Neural progenitor cell (in vitro differentiated cells): Measurements from ENCODE around the gene SCN10A. TPM values are rescaled to one million over a fixed set of nuclear protein-coding genes. Genes with fewer than 3 reads are reported as not detected.
A peak's percentile ranks its signal among the peaks of the same experiment; 100 is the strongest.

ENCODE experiments used
- DNase-seq: peaks from one replicate; pipeline ENCODE4 v3.0.0-alpha.2; 2016; ENCODE audit warnings: low spot score
- H2AFZ ChIP-seq: fragments of 200-600 bp; sonication (generic); replicated peaks from 2 replicates; pipeline ENCODE4 v1.6.1; 2016; ENCODE audit warnings: antibody characterized with exemption
- H3F3A ChIP-seq: fragments of 200-600 bp; sonication (generic); 2 replicates; pipeline ENCODE4 v1.6.1; 2016; ENCODE audit warnings: antibody characterized with exemption, low read depth
- H3K27ac ChIP-seq: fragments of 200-600 bp; sonication (generic); 2 replicates; pipeline ENCODE4 v1.5.1; 2016; ENCODE audit warnings: mild to moderate bottlenecking
- H3K27me3 ChIP-seq: fragments of 200-600 bp; sonication (generic); 2 replicates; pipeline ENCODE4 v1.6.1; 2016; ENCODE audit warnings: mild to moderate bottlenecking, moderate library complexity
- H3K36me3 ChIP-seq: fragments of 200-600 bp; sonication (generic); 2 replicates; pipeline ENCODE4 v1.5.1; 2016
- H3K4me1 ChIP-seq: fragments of 200-600 bp; sonication (generic); 2 replicates; pipeline ENCODE4 v1.6.1; 2016; ENCODE audit warnings: mixed run types
- H3K4me2 ChIP-seq: fragments of 200-600 bp; sonication (generic); 2 replicates; pipeline ENCODE4 v1.6.1; 2016
- H3K4me3 ChIP-seq: fragments of 200-600 bp; sonication (generic); 2 replicates; pipeline ENCODE4 v1.5.1; 2016
- H3K79me2 ChIP-seq: fragments of 200-600 bp; sonication (generic); 2 replicates; pipeline ENCODE4 v1.6.1; 2016; ENCODE audit warnings: low read depth
- H3K9ac ChIP-seq: fragments of 200-600 bp; sonication (generic); 2 replicates; pipeline ENCODE4 v1.6.1; 2016
- H3K9me3 ChIP-seq: fragments of 200-600 bp; sonication (generic); 2 replicates; pipeline ENCODE4 v1.5.1; 2016; ENCODE audit warnings: low read depth
- H4K20me1 ChIP-seq: fragments of 200-600 bp; sonication (generic); 2 replicates; pipeline ENCODE4 v1.6.1; 2016; ENCODE audit warnings: low read depth
- H3K27ac Mint-ChIP-seq: 3 replicates; pipeline ENCODE4 v1.8.0; 2021; ENCODE audit warnings: mixed read lengths
- H3K27me3 Mint-ChIP-seq: 2 replicates; pipeline ENCODE4 v1.8.0; 2022; ENCODE audit warnings: low read depth, mild to moderate bottlenecking, inconsistent platforms, moderate library complexity, mixed read lengths; ENCODE audit not compliant: insufficient read depth
- H3K36me3 Mint-ChIP-seq: 3 replicates; pipeline ENCODE4 v1.8.0; 2021; ENCODE audit warnings: mixed read lengths
- H3K4me1 Mint-ChIP-seq: 3 replicates; pipeline ENCODE4 v1.8.0; 2021; ENCODE audit warnings: mixed read lengths
- H3K4me3 Mint-ChIP-seq: 3 replicates; pipeline ENCODE4 v1.8.0; 2021; ENCODE audit warnings: mild to moderate bottlenecking, moderate library complexity, mixed read lengths
- H3K9me3 Mint-ChIP-seq: 3 replicates; pipeline ENCODE4 v1.8.0; 2020; ENCODE audit warnings: mixed read lengths
- EZH2 ChIP-seq: fragments of 200-600 bp; sonication (generic); IDR thresholded peaks from 2 replicates; pipeline ENCODE4 v1.6.1; 2017; ENCODE audit warnings: antibody characterized with exemption, mild to moderate bottlenecking, moderate library complexity
- EZH2phosphoT487 ChIP-seq: fragments of 200-600 bp; sonication (generic); IDR thresholded peaks from 2 replicates; pipeline ENCODE4 v1.6.1; 2017; ENCODE audit warnings: antibody characterized with exemption
- total RNA-seq: library from RNA; depleted of rRNA; stranded (reverse); fragments of >200 nt; gene quantifications from 2 replicates; pipeline ENCODE4 v1.2.3, GENCODE V29; 2015; ENCODE audit warnings: low replicate concordance
- TF ChIP-seq, protein P1 (sequence below): fragments of 200-600 bp; sonication (generic); IDR thresholded peaks from 2 replicates; pipeline ENCODE4 v1.5.1; 2017; ENCODE audit warnings: antibody characterized with exemption, mild to moderate bottlenecking

The SCN10A gene
- total RNA-seq, 1 donor from 2014 or later: not detected

DNA sequence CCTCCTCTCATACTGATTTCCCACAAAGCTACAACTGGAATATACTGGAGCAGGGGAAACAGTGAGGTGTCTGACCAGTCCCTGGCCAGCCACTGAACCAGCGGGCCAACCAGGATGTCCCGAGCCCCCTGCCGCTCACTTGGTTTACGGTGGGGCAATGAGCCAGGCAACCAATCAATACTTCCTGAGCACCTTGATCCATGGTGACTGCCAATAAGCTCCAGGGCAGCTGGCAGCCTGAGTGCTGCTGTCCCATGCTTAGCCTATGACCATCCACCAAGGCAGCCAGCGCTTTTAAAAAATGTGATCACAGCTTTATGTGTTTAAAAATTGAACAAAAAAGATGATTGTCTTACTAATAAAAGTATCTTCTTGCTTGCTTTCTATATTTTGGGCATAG lies 4.2 kb downstream of the SCN10A start:
- Histone ChIP-seq H3K4me2 (no peak overlapping the region), H3K9ac (no peak overlapping the region), H3K4me3 (no peak overlapping the region), H3K27me3 (peaks cover 40% of the 10 kb centered on the region), H3K79me2 (no peaks in the 10 kb centered on the region), H3K9me3 (no peaks in the 10 kb centered on the region), H3K36me3 (no peaks in the 10 kb centered on the region), H3K4me1 (no peaks in the 10 kb centered on the region), H3K27ac (no peak overlapping the region), H2AFZ (no peak overlapping the region), H3F3A (no peaks in the 10 kb centered on the region), H4K20me1 (no peaks in the 10 kb centered on the region)
- H3K4me1 Mint-ChIP-seq: no peaks in the 10 kb centered on the region
- no peaks in the 10 kb centered on the region for H3K36me3 Mint-ChIP-seq
- H3K27me3 Mint-ChIP-seq: peaks cover 5% of the 10 kb centered on the region
- H3K27ac Mint-ChIP-seq: no peak overlapping the region
- no peaks in the 10 kb centered on the region for H3K9me3 Mint-ChIP-seq
- TF ChIP-seq, protein P1, sequence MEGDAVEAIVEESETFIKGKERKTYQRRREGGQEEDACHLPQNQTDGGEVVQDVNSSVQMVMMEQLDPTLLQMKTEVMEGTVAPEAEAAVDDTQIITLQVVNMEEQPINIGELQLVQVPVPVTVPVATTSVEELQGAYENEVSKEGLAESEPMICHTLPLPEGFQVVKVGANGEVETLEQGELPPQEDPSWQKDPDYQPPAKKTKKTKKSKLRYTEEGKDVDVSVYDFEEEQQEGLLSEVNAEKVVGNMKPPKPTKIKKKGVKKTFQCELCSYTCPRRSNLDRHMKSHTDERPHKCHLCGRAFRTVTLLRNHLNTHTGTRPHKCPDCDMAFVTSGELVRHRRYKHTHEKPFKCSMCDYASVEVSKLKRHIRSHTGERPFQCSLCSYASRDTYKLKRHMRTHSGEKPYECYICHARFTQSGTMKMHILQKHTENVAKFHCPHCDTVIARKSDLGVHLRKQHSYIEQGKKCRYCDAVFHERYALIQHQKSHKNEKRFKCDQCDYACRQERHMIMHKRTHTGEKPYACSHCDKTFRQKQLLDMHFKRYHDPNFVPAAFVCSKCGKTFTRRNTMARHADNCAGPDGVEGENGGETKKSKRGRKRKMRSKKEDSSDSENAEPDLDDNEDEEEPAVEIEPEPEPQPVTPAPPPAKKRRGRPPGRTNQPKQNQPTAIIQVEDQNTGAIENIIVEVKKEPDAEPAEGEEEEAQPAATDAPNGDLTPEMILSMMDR: no peak
- no peak for DNase-seq
- no peak overlapping the region for H3K4me3 Mint-ChIP-seq

DNA sequence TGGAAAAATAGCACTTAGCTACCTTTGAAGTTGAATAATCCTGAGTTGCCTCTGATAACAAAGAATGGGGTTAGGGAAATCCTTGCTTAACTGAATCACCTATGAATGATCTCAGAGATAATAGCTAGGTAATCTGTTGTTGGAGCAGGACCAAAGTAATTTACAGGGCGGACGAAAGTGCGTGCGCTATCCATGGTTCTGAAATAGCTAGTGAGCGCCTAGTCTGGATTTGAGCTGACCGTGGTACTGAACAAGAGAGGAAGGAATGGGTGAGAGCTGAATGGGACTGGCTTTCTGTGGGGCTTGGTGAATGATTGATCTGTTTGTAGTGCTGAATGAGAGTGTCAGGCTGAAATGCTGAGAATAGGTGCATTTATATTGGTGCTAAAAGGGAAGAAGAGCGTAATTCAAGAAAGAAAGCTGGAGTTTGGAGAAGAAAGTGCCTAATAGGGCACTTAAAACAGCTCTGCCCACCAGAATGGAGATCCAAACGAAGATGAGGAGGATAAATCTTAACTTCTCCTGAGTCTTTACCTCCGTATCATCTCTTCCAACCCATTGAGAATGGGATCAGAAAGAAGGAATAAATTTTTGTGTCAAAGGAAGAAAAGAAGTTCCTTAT lies 10.1 kb downstream of the SCN10A start:
- H2AFZ ChIP-seq: no peak overlapping the region
- no peak overlapping the region for H3K9ac ChIP-seq
- Mint-ChIP-seq H3K36me3 (no peaks in the 10 kb centered on the region), H3K4me3 (no peak overlapping the region), H3K4me1 (no peaks in the 10 kb centered on the region), H3K27me3 (peaks cover 8% of the 10 kb centered on the region), H3K9me3 (no peaks in the 10 kb centered on the region), H3K27ac (no peak overlapping the region)
- H3F3A ChIP-seq: no peaks in the 10 kb centered on the region
- H3K4me2 ChIP-seq: no peak overlapping the region
- H3K27me3 ChIP-seq: peaks cover 62% of the 10 kb centered on the region
- H3K36me3 ChIP-seq: no peaks in the 10 kb centered on the region
- no peak for TF ChIP-seq EZH2
- no peak for TF ChIP-seq EZH2phosphoT487
- TF ChIP-seq, protein P1: no peak
- no peaks in the 10 kb centered on the region for H3K79me2 ChIP-seq
- no peaks in the 10 kb centered on the region for H3K9me3 ChIP-seq
- no peak overlapping the region for H3K27ac ChIP-seq
- H3K4me1 ChIP-seq: no peaks in the 10 kb centered on the region
- H4K20me1 ChIP-seq: peaks cover 5% of the 10 kb centered on the region
- DNase-seq: peak; percentile 95
- H3K4me3 ChIP-seq: no peak overlapping the region

DNA sequence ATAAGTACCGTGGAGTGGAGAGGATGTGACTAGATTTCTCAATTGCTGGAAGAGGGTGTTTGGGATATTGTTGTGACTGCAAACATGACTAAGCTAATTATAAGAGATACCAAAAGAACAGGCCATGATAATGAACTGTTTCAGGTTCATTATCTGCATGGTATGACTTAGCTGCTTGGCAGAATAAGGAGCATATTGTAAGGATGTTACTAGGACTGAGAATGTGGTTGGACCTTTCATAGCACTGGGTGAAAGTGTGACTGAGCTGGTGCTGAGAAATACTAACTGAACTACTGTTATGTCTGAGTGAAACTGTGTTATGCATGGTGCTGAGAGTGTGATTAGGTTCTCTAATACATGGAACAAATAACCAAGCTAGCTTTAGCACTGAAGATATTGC lies 11.0 kb downstream of the SCN10A start:
- Histone ChIP-seq H3K79me2 (no peaks in the 10 kb centered on the region), H2AFZ (no peak overlapping the region), H3K9me3 (no peaks in the 10 kb centered on the region), H3K4me3 (no peak overlapping the region), H3K27ac (no peak overlapping the region), H4K20me1 (peaks cover 5% of the 10 kb centered on the region), H3K36me3 (no peaks in the 10 kb centered on the region), H3K9ac (no peak overlapping the region), H3K4me2 (no peak overlapping the region), H3K4me1 (no peaks in the 10 kb centered on the region), H3K27me3 (peaks cover 54% of the 10 kb centered on the region), H3F3A (no peaks in the 10 kb centered on the region)
- DNase-seq: no peak
- peaks cover 10% of the 10 kb centered on the region for H3K27me3 Mint-ChIP-seq
- H3K36me3 Mint-ChIP-seq: no peaks in the 10 kb centered on the region
- H3K4me1 Mint-ChIP-seq: no peaks in the 10 kb centered on the region
- H3K4me3 Mint-ChIP-seq: no peak overlapping the region
- H3K9me3 Mint-ChIP-seq: no peaks in the 10 kb centered on the region
- TF ChIP-seq EZH2phosphoT487 (no peak), EZH2 (no peak)
- TF ChIP-seq, protein P1: no peak
- H3K27ac Mint-ChIP-seq: no peak overlapping the region
